ENCODE results near the gene TROAP. TPM values are rescaled to one million over a fixed set of nuclear protein-coding genes. Genes with fewer than 3 reads are reported as not detected.
A peak's percentile ranks its signal among the peaks of the same experiment; 100 is the strongest.
"Not testable (repeated sequence)": the region's sequence is repeated elsewhere in the genome, so short reads cannot be mapped to it uniquely, and the experiment has no call there.

Gene TROAP
- total and polyA plus RNA-seq, 5 donors: 0.25 to 1.7 (median 0.79) TPM; not detected in 1

DNA sequence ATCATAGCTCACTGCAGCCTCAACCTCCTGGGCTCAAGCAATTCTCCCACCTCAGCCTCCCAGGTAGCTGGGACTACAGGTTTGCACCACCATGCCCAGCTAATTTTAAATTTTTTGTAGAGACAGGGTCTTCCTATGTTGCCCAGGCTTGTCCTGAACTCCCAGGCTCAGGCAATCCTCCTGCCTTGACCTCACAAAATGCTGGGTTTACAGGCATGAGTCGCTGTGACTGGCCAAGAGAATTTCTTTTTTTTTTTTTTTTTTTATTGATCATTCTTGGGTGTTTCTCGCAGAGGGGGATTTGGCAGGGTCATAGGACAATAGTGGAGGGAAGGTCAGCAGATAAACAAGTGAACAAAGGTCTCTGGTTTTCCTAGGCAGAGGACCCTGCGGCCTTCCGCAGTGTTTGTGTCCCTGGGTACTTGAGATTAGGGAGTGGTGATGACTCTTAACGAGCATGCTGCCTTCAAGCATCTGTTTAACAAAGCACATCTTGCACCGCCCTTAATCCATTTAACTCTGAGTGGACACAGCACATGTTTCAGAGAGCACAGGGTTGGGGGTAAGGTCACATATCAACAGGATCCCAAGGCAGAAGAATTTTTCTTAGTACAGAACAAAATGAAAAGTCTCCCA is 40.2 kb upstream of the TROAP start:
- H3K4me1 ChIP-seq (ENCODE audit: control insufficient read depth, insufficient read depth, low read length); H3K27me3 ChIP-seq (ENCODE audit: control insufficient read depth, insufficient read depth); ATAC-seq; H3K9me3 ChIP-seq (ENCODE audit: control insufficient read depth, low read length); DNase-seq; H3K27ac ChIP-seq (ENCODE audit: low read length); H3K4me3 ChIP-seq (ENCODE audit: low read length): not testable (repeated sequence)
- intact Hi-C loops (cut with DNase I): loop anchor here in 1 of 4 donors (10.0 kb wide), 1 partner anchor 52 kb away; the partner anchor contains the start of gene C1QL4
- 87% methylated on average over 3 of the region's 6 CpGs for WGBS

DNA sequence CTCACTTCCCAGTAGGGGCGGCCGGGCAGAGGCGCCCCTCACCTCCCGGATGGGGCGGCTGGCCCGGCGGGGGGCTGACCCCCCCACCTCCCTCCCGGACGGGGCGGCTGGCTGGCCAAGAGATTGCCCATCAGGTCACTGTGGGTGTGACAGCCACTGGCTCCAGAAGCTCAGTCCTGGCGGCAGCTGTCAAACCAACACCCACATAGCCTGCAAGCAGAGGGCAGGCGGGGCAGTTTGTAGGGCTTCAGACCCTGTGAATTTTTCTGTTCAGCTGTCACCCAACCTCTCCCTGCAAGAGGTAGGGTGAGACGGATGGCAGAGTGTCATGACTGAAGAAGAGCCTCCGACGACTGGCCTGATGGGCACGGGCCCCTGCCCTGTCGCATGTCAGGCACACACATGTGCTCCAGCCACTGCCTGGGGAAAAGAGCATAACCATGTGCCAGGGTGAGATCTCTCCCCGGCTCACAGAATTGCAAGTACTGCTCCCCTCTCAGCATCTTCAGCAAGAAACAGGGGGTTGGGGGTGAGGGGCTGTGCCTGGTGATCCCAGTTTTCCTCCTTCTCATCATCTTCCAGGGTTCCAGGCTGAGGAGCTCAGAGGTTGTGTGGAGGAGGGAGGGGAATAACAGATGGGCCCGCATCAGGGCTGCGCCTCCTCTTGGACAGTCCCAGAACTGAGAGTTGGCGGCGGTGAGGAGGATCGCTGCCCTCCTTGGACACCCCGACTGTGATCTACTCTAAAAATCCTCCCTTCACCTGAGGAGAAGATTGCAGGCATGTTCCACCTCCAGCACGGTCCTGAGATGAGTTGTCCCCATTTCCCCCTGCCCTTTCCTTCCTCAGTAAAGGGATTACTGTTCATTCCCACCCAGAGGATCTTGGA is 39.3 kb upstream of the TROAP start:
- H3K4me1 ChIP-seq (ENCODE audit: control insufficient read depth, insufficient read depth, low read length): no peaks in the 10 kb centered on the region
- H3K27me3 ChIP-seq (ENCODE audit: control insufficient read depth, insufficient read depth): no peaks in the 10 kb centered on the region
- WGBS: 85% methylated on average over 25 of the region's 25 CpGs
- intact Hi-C loops (cut with DNase I): loop anchor here in 1 of 4 donors (10.0 kb wide), 1 partner anchor 51 kb away; the partner anchor contains the start of gene C1QL4
- no peaks in the 10 kb centered on the region for H3K9me3 ChIP-seq (ENCODE audit: control insufficient read depth, low read length)
- DNase-seq: no peak
- no peak overlapping the region for H3K4me3 ChIP-seq (ENCODE audit: low read length)
- H3K27ac ChIP-seq (ENCODE audit: low read length): no peak overlapping the region
- ATAC-seq: no peak

DNA sequence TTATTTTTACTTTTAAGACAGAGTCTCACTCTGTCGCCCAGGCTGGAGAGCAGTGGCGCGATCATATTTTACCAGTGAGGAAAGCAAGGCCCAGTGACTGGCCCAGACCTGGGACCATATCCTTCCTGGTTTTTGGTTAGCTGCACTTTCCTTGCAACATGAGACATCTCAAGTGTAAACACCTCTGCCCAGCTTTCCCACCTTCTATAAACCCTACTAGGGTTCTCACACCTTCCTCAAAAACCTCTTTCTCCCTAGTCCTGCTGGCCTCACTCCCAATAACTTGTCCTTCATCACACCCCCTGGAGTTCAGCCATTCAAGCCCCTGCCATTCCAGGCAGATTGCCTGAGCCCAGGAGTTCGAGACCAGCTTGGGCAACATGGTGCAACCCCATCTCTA is 38.4 kb upstream of the TROAP start:
- H3K4me3 ChIP-seq (ENCODE audit: low read length): no peak overlapping the region
- DNase-seq: no peak
- no peaks in the 10 kb centered on the region for H3K9me3 ChIP-seq (ENCODE audit: control insufficient read depth, low read length)
- ATAC-seq: no peak
- no peak overlapping the region for H3K27ac ChIP-seq (ENCODE audit: low read length)
- intact Hi-C loops (cut with DNase I): loop anchor here in 3 of 4 donors (5.0 to 10.0 kb wide), 3 partner anchors 50 to 58 kb away; partner anchors contain the start of gene C1QL4 (in 2 of the 3)
- H3K4me1 ChIP-seq (ENCODE audit: control insufficient read depth, insufficient read depth, low read length): no peaks in the 10 kb centered on the region
- WGBS: 81% methylated on average over 4 of the region's 4 CpGs
- no peaks in the 10 kb centered on the region for H3K27me3 ChIP-seq (ENCODE audit: control insufficient read depth, insufficient read depth)

DNA sequence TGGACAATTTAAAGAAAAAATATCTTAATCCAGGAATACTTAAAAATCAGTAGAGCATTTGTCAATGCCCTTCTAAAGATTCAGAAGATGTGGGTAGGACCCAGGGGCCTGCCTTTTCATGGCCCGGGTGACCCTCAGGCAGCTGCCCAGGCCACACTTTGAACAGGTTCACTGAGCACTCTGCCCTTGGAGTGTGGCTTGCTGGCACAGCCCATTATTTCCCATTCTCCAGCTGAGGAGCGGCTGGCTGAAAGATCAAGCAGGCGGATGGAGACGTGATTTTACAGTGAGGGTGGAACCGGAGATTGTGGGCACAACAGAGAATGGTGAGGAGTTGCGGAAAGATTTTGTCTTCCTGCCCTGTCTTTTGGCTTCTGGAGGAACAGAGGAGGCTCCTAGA is 35.2 kb upstream of the TROAP start:
- DNase-seq (no peak), ATAC-seq (no peak)
- Histone ChIP-seq H3K4me3 (ENCODE audit: low read length) (no peak overlapping the region), H3K27me3 (ENCODE audit: control insufficient read depth, insufficient read depth) (no peaks in the 10 kb centered on the region), H3K4me1 (ENCODE audit: control insufficient read depth, insufficient read depth, low read length) (no peaks in the 10 kb centered on the region), H3K9me3 (ENCODE audit: control insufficient read depth, low read length) (no peaks in the 10 kb centered on the region), H3K27ac (ENCODE audit: low read length) (no peak overlapping the region)
- intact Hi-C loops (cut with DNase I): loop anchor here in 3 of 4 donors (5.0 to 10.0 kb wide), 3 partner anchors 47 to 54 kb away; partner anchors contain the start of gene C1QL4 (in 2 of the 3)
- 48% methylated on average over 6 of the region's 6 CpGs for WGBS

DNA sequence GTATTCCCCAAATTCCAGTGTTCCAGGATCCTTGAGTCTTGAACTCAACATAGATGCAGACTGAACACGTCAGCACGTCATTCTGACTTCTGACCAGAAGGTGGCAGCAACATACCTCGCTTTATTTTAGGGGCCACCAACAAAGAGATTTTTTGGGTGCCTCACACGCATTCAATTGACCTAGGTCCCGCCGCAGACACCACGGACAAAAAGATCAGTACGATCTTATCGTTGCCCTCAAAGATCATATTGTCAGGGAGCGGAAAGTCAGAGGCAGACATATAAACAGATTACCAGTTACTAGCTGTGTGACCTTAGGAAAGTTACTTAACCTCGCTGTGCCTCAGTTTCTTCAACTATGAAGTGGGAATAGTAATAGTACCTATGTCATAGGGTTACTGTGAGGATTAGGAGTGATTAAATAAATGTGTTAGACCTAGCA is 34.6 kb upstream of the TROAP start:
- Histone ChIP-seq H3K9me3 (ENCODE audit: control insufficient read depth, low read length) (no peaks in the 10 kb centered on the region), H3K27ac (ENCODE audit: low read length) (no peak overlapping the region), H3K27me3 (ENCODE audit: control insufficient read depth, insufficient read depth) (no peaks in the 10 kb centered on the region), H3K4me1 (ENCODE audit: control insufficient read depth, insufficient read depth, low read length) (no peaks in the 10 kb centered on the region), H3K4me3 (ENCODE audit: low read length) (no peak overlapping the region)
- WGBS: 10% methylated on average over 11 of the region's 11 CpGs
- intact Hi-C loops (cut with DNase I): loop anchor here in 3 of 4 donors (5.0 to 10.0 kb wide), 3 partner anchors 46 to 54 kb away; partner anchors contain the start of gene C1QL4 (in 2 of the 3)
- DNase-seq (peak in 1 of 3 donors; percentile 73), ATAC-seq (no peak)

DNA sequence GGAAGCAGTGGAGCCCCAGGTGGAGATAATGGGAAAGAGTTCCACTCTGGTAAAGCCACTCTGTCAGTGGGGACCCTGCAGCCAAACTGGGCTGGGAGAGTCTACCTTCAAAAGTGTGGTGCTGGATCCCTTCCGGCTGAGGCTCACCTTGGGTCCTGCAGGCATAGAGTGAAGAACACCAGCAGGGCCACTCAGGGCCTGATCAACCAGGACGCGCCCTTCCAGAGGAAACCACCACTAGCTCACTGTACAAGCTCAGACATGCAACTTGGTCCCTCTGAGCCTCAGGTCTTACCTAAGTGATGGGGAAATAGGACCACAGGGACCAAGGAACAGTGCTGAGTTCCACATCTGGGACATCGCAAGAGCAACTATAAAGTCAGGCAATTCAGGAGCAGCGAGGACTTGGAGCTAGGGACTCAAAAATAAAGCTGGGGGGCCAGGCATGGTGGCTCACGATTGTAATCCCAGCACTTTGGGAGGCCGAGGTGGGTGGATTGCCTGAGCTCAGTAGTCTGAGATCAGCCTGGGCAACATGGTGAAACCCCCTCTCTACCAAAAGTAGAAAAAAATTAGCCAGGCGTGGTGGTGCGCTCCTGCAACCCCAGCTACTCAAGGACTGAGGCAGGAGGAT is 34.0 kb upstream of the TROAP start:
- no peaks in the 10 kb centered on the region for H3K9me3 ChIP-seq (ENCODE audit: control insufficient read depth, low read length)
- no peak overlapping the region for H3K4me3 ChIP-seq (ENCODE audit: low read length)
- intact Hi-C loops (cut with DNase I): loop anchor here in 3 of 4 donors (5.0 to 10.0 kb wide), 3 partner anchors 46 to 53 kb away; partner anchors contain the start of gene C1QL4 (in 2 of the 3)
- no peak for ATAC-seq
- H3K27ac ChIP-seq (ENCODE audit: low read length): no peak overlapping the region
- no peaks in the 10 kb centered on the region for H3K27me3 ChIP-seq (ENCODE audit: control insufficient read depth, insufficient read depth)
- DNase-seq: no peak
- no peaks in the 10 kb centered on the region for H3K4me1 ChIP-seq (ENCODE audit: control insufficient read depth, insufficient read depth, low read length)
- 79% methylated on average over 9 of the region's 9 CpGs for WGBS

DNA sequence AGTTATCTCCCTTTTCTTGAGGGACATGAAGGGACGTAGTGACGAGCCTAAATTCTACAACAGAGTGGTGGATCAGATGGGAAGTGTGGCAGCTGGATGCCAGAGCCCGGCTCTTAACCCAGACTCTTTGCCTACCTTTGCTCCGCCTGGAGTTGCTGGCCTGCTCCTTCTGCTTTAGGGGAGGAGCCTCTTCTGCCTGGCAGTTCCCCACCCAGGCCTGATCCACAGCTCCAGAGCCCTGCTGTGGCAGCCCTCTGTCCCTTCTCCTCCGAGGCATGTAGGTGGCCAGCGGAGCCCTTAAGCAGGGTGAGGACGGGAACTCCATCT is 30.4 kb upstream of the TROAP start:
- no peak overlapping the region for H3K4me3 ChIP-seq (ENCODE audit: low read length)
- ATAC-seq: peak; percentile 41 to 44
- 61% methylated on average over 7 of the region's 7 CpGs for WGBS

DNA sequence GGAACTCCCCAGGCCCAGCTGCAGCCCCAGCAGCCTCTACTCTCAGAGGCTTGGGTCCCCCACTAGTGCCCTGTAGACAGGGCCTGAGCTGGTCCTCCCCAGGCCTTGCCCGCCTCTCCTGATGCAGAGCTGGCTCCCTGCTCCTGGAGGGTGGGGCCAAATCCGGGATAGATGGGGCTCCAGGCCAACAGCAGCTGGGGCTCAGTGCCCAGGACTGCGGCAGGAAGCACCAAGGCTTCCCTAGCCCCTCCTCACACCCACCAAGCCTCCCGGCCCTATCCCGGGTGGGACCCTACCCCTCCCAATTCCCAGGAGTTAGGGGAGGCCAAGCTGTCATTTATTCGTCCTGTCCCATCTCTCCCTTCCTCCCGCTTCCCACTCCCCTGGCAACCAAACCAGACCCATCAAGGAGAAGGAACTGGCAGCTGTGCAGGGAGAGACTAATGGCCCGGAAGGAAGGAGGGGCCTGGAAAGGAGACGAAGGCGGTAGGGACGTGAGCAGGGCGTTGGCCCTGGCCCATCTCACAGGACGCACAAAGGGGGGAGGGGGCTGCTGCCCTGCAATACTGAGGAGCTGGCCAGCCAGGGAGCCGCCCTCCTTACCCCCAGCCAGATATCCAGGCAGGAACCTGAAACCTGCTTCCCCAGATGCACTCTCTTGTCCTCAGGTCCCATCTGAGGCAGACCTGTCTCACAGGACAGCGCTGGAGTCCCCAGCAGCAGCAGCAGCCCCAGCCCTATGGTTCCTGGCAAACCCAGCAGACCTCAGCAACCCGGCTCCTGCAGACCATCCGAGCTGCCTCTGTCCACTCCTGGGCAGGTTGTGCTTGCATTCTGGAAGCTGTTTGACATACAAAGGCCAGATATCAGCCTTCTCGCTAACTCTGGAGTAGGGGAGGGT is 29.7 kb upstream of the TROAP start:
- H3K9me3 ChIP-seq (ENCODE audit: control insufficient read depth, low read length): no peaks in the 10 kb centered on the region
- intact Hi-C loops (cut with DNase I): loop anchor here in 1 of 4 donors (5.0 kb wide), 1 partner anchor 49 kb away; no protein-coding TSS in a partner anchor
- peak; percentile 84 to 86 for ATAC-seq
- no peak overlapping the region for H3K27ac ChIP-seq (ENCODE audit: low read length)
- H3K27me3 ChIP-seq (ENCODE audit: control insufficient read depth, insufficient read depth): no peaks in the 10 kb centered on the region
- WGBS: 23% methylated on average over 18 of the region's 18 CpGs
- peaks cover 4% of the 10 kb centered on the region for H3K4me1 ChIP-seq (ENCODE audit: control insufficient read depth, insufficient read depth, low read length)
- H3K4me3 ChIP-seq (ENCODE audit: low read length): no peak overlapping the region
- DNase-seq: peak; percentile 76 to 92 (median 88)

More for the DNA sequence above, 30.4 kb upstream of the TROAP start:
- peaks cover 4% of the 10 kb centered on the region for H3K4me1 ChIP-seq (ENCODE audit: control insufficient read depth, insufficient read depth, low read length)
- no peaks in the 10 kb centered on the region for H3K9me3 ChIP-seq (ENCODE audit: control insufficient read depth, low read length)
- no peak overlapping the region for H3K27ac ChIP-seq (ENCODE audit: low read length)
- intact Hi-C loops (cut with DNase I): loop anchor here in 1 of 4 donors (5.0 kb wide), 1 partner anchor 50 kb away; no protein-coding TSS in a partner anchor
- no peak for DNase-seq
- H3K27me3 ChIP-seq (ENCODE audit: control insufficient read depth, insufficient read depth): no peaks in the 10 kb centered on the region

DNA sequence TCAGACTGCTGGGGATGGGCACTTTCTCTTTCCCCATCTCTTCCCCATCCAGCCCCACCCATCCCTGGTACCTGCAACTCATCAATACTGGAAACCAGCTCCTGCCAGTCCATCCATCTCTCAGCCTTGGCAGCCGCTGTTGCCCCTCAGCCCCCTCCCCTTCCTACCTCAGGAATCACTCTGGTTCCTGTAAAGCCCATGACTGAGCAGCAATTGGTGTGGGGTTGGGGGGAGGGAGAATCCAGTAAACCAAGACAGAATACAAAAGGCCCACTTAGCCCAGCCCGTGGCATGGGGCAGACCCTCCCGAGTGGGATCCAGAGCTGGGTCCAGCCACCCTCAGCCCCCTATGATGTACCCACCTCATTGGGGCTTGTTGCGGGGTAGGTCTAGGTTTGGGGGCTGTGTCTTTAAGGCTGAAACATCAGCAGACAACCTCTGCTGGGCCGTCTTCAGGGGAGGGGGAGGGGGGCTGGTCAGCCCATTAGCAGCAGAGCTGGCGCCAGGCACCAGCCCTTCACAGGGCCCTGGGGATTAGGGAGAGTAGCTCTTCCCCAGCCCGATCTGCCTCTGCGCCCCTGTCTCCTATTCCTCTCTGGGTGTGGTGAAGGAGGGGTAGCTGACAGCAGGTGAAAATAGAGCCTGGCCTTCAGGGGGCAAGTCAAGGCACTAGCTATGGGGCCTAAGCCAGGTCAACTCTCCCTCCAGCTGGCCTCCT is 28.8 kb upstream of the TROAP start:
- no peak for DNase-seq
- 77% methylated on average over 8 of the region's 8 CpGs for WGBS
- Histone ChIP-seq H3K4me1 (ENCODE audit: control insufficient read depth, insufficient read depth, low read length) (peaks cover 4% of the 10 kb centered on the region), H3K9me3 (ENCODE audit: control insufficient read depth, low read length) (no peaks in the 10 kb centered on the region), H3K27ac (ENCODE audit: low read length) (no peak overlapping the region), H3K27me3 (ENCODE audit: control insufficient read depth, insufficient read depth) (no peaks in the 10 kb centered on the region), H3K4me3 (ENCODE audit: low read length) (no peak overlapping the region)
- intact Hi-C loops (cut with DNase I): loop anchor here in 1 of 4 donors (5.0 kb wide), 1 partner anchor 48 kb away; no protein-coding TSS in a partner anchor
- no peak for ATAC-seq
